MCF 10A (cell line): ENCODE measurements around the gene CTSO. TPM values are rescaled to one million over a fixed set of nuclear protein-coding genes. Genes with fewer than 3 reads are reported as not detected.

Experiments
- BruUV-seq: library from RNA; stranded (reverse); fragments of 400-500 nt; replicated peaks from 2 replicates; lab custom pipeline; 2021; lab: Mats Ljungman, UMichigan
- CTCF ChIA-PET: fragments of 300-600 bp; sonication (Branson Sonifier 250); formaldehyde crosslinking; extraction: SDS; loops from one replicate; lab custom pipeline; 2021; ENCODE audit warnings: antibody characterized with exemption, inconsistent platforms; lab: Yijun Ruan, JAX
- POLR2A ChIA-PET: fragments of 300-600, 350-650 bp; sonication (Branson Sonifier 250); formaldehyde crosslinking; extraction: SDS; loops from one replicate; lab custom pipeline; 2020; ENCODE audit warnings: antibody characterized with exemption, inconsistent platforms; lab: Yijun Ruan, JAX
- DNase-seq: peaks from one replicate; pipeline ENCODE4 v3.0.0-alpha.2; 2018; ENCODE audit not compliant: unreplicated experiment
- H3K27ac Mint-ChIP-seq: one replicate; pipeline ENCODE4 v1.8.0; 2022; ENCODE audit warnings: mild to moderate bottlenecking, low read depth, mixed read lengths; ENCODE audit not compliant: unreplicated experiment
- H3K27me3 Mint-ChIP-seq: one replicate; pipeline ENCODE4 v1.8.0; 2022; ENCODE audit warnings: mixed read lengths; ENCODE audit not compliant: insufficient read depth, unreplicated experiment
- H3K36me3 Mint-ChIP-seq: one replicate; pipeline ENCODE4 v1.8.0; 2022; ENCODE audit warnings: mild to moderate bottlenecking, moderate library complexity, mixed read lengths; ENCODE audit not compliant: insufficient read depth, unreplicated experiment
- H3K4me1 Mint-ChIP-seq: one replicate; pipeline ENCODE4 v1.8.0; 2022; ENCODE audit warnings: mixed read lengths; ENCODE audit not compliant: insufficient read depth, unreplicated experiment
- H3K4me3 Mint-ChIP-seq: one replicate; pipeline ENCODE4 v1.8.0; 2022; ENCODE audit warnings: mild to moderate bottlenecking, moderate library complexity, mixed read lengths; ENCODE audit not compliant: unreplicated experiment
- H3K9me3 Mint-ChIP-seq: one replicate; pipeline ENCODE4 v1.8.0; 2022; ENCODE audit warnings: mixed read lengths; ENCODE audit not compliant: unreplicated experiment
- CTCF ChIP-seq: fragments of 200-600 bp; IDR thresholded peaks from one replicate; pipeline ENCODE4 v1.8.0; 2022; ENCODE audit warnings: antibody characterized with exemption, mild to moderate bottlenecking; ENCODE audit not compliant: unreplicated experiment
- intact Hi-C: fragments of 100-400 bp; cut with micrococcal nuclease; formaldehyde crosslinking; loops from 2 replicates; pipeline ENCODE4 v1.14.1; 2022
- total RNA-seq: library from RNA; stranded (reverse); gene quantifications from 2 replicates; pipeline ENCODE4 v1.2.3, GENCODE V29; 2022

Gene CTSO
- total RNA-seq, 1 experiment from 2014 or later: 2.3 TPM

- intact Hi-C loops: no loop called here
- H3K36me3 Mint-ChIP-seq: no peaks in the 10 kb centered on the region
- TF ChIP-seq CTCF: no peak
- CTCF ChIA-PET: interaction anchor here (0.7 kb wide), 1 partner anchor 9 kb away, joined by 3 read pairs; no protein-coding TSS in a partner anchor
- H3K27ac Mint-ChIP-seq: no peak overlapping the region
- BruUV-seq: no TSS peak
- no peak overlapping the region for H3K4me3 Mint-ChIP-seq
- no peak for DNase-seq
- POLR2A ChIA-PET: interaction anchor here (0.6 kb wide), 1 partner anchor 23 kb away, joined by 3 read pairs; no protein-coding TSS in a partner anchor
- no peaks in the 10 kb centered on the region for H3K4me1 Mint-ChIP-seq
- H3K27me3 Mint-ChIP-seq: no peaks in the 10 kb centered on the region
- no peaks in the 10 kb centered on the region for H3K9me3 Mint-ChIP-seq
These were observed 32.1 kb downstream of the CTSO start for GRCh38 chr4:155921597-155921996.

- Mint-ChIP-seq H3K4me3 (no peak overlapping the region), H3K9me3 (no peaks in the 10 kb centered on the region), H3K27me3 (no peaks in the 10 kb centered on the region), H3K36me3 (no peaks in the 10 kb centered on the region), H3K27ac (no peak overlapping the region), H3K4me1 (no peaks in the 10 kb centered on the region)
- no TSS peak for BruUV-seq
- ChIA-PET POLR2A (interaction anchor here (0.6 to 0.8 kb wide), 3 partner anchors 14 to 466 kb away, joined by 3 to 4 read pairs (median 3); no protein-coding TSS in a partner anchor), CTCF (interaction anchor here (0.7 kb wide), 1 partner anchor 191 kb away, joined by 3 read pairs; no protein-coding TSS in a partner anchor)
- TF ChIP-seq CTCF: no peak
- DNase-seq: no peak
- intact Hi-C loops: no loop called here
These were observed 38.9 kb downstream of the CTSO start for GRCh38 chr4:155914782-155915181.

- H3K4me1 Mint-ChIP-seq: peaks cover 4% of the 10 kb centered on the region
- no peak for DNase-seq
- H3K36me3 Mint-ChIP-seq: no peaks in the 10 kb centered on the region
- no peaks in the 10 kb centered on the region for H3K27me3 Mint-ChIP-seq
- intact Hi-C loops: no loop called here
- ChIA-PET CTCF (interaction anchor here (0.7 kb wide), 1 partner anchor 1118 kb away, joined by 3 read pairs; no protein-coding TSS in a partner anchor), POLR2A (no interaction called here)
- H3K9me3 Mint-ChIP-seq: no peaks in the 10 kb centered on the region
- no peak overlapping the region for H3K4me3 Mint-ChIP-seq
- no peak for TF ChIP-seq CTCF
- BruUV-seq: no TSS peak
- no peak overlapping the region for H3K27ac Mint-ChIP-seq
These were observed 41.8 kb downstream of the CTSO start for GRCh38 chr4:155911905-155912304.

- no peak overlapping the region for H3K4me3 Mint-ChIP-seq
- H3K9me3 Mint-ChIP-seq: no peaks in the 10 kb centered on the region
- BruUV-seq: no TSS peak
- CTCF ChIA-PET: interaction anchor here (0.5 to 1.1 kb wide), 3 partner anchors 43 to 580 kb away, joined by 3 read pairs; no protein-coding TSS in a partner anchor
- peaks cover 9% of the 10 kb centered on the region for H3K4me1 Mint-ChIP-seq
- H3K36me3 Mint-ChIP-seq: no peaks in the 10 kb centered on the region
- POLR2A ChIA-PET: no interaction called here
- no peak overlapping the region for H3K27ac Mint-ChIP-seq
- intact Hi-C loops: no loop called here
- TF ChIP-seq CTCF: no peak
- no peaks in the 10 kb centered on the region for H3K27me3 Mint-ChIP-seq
- DNase-seq: no peak
These were observed 43.9 kb downstream of the CTSO start for GRCh38 chr4:155909615-155910226.
